SK-N-SH treated with all-trans-retinoic acid at 6 μM for 48 hours (cell line): ENCODE measurements around the gene USHBP1.

Experiments used
- ATAC-seq: fragments of 200-7000 bp; cut with Tn5 transposase; 3 replicates; pipeline ENCODE4 v1.9.1; 2020; ENCODE audit warnings: mild to moderate bottlenecking, moderate library complexity
- ARNTL ChIP-seq: fragments of 450-650 bp; formaldehyde crosslinking; IDR thresholded peaks from 2 replicates; pipeline ENCODE4 v1.5.0; 2020; ENCODE audit warnings: low read depth, mild to moderate bottlenecking, moderate library complexity, borderline replicate concordance
- BACH2 ChIP-seq: fragments of 250-450 bp; sonication (Bioruptor Pico); IDR thresholded peaks from 2 replicates; pipeline ENCODE4 v1.9.0; 2021; ENCODE audit warnings: mild to moderate bottlenecking, borderline replicate concordance
- CSDC2 ChIP-seq: fragments of 250-450 bp; sonication (Bioruptor Pico); IDR thresholded peaks from 2 replicates; pipeline ENCODE4 v1.5.0; 2020; ENCODE audit warnings: mild to moderate bottlenecking, moderate library complexity
- ESRRG ChIP-seq: fragments of 250-450 bp; sonication (Bioruptor Pico); IDR thresholded peaks from 2 replicates; pipeline ENCODE4 v1.6.1; 2021; ENCODE audit warnings: mild to moderate bottlenecking
- GLIS3 ChIP-seq: fragments of 250-450 bp; sonication (Bioruptor Pico); IDR thresholded peaks from 2 replicates; pipeline ENCODE4 v1.5.0; 2020; ENCODE audit warnings: mild to moderate bottlenecking, moderate library complexity
- ISL1 ChIP-seq: fragments of 250-450 bp; sonication (Bioruptor Pico); IDR thresholded peaks from 2 replicates; pipeline ENCODE4 v2.1.2; 2022; ENCODE audit warnings: mild to moderate bottlenecking, moderate library complexity
- OSR1 ChIP-seq: fragments of 250-450 bp; sonication (Bioruptor Pico); IDR thresholded peaks from 2 replicates; pipeline ENCODE4 v1.8.0; 2022; ENCODE audit warnings: moderate library complexity, mild to moderate bottlenecking, inconsistent platforms
- PATZ1 ChIP-seq: fragments of 250-450 bp; sonication (Bioruptor Pico); IDR thresholded peaks from 2 replicates; pipeline ENCODE4 v1.8.0; 2020; ENCODE audit warnings: mild to moderate bottlenecking, moderate library complexity, borderline replicate concordance
- POU6F1 ChIP-seq: fragments of 250-450 bp; sonication (Bioruptor Pico); IDR thresholded peaks from 2 replicates; pipeline ENCODE4 v1.8.0; 2021; ENCODE audit warnings: low read depth, mild to moderate bottlenecking, moderate library complexity, borderline replicate concordance
- PPARA ChIP-seq: fragments of 250-450 bp; sonication (Bioruptor Pico); IDR thresholded peaks from 2 replicates; pipeline ENCODE4 v1.5.0; 2020; ENCODE audit warnings: mild to moderate bottlenecking, borderline replicate concordance
- RARB ChIP-seq: fragments of 250-450 bp; sonication (Bioruptor Pico); IDR thresholded peaks from 2 replicates; pipeline ENCODE4 v1.8.0; 2021; ENCODE audit warnings: mild to moderate bottlenecking, moderate library complexity
- TSHZ2 ChIP-seq: fragments of 250-450 bp; sonication (Bioruptor Pico); IDR thresholded peaks from 2 replicates; pipeline ENCODE4 v1.5.0; 2020; ENCODE audit warnings: mild to moderate bottlenecking, moderate library complexity
- ZFP3 ChIP-seq: fragments of 250-450 bp; sonication (Bioruptor Pico); IDR thresholded peaks from 2 replicates; pipeline ENCODE4 v1.5.0; 2020; ENCODE audit warnings: mild to moderate bottlenecking, moderate library complexity
- ZFP30 ChIP-seq: fragments of 450-650 bp; formaldehyde crosslinking; IDR thresholded peaks from 2 replicates; pipeline ENCODE4 v1.5.0; 2022; ENCODE audit warnings: mild to moderate bottlenecking, moderate library complexity
- ZNF565 ChIP-seq: fragments of 450-650 bp; formaldehyde crosslinking; conservative IDR thresholded peaks from 2 replicates; pipeline ENCODE4 v1.5.0; 2020; ENCODE audit warnings: low read depth, mild to moderate bottlenecking, moderate library complexity
- ZNF70 ChIP-seq: fragments of 450-650 bp; formaldehyde crosslinking; IDR thresholded peaks from 2 replicates; pipeline ENCODE4 v1.5.0; 2020; ENCODE audit warnings: mild to moderate bottlenecking, moderate library complexity
- ZNF8 ChIP-seq: fragments of 450-650 bp; formaldehyde crosslinking; IDR thresholded peaks from 2 replicates; pipeline ENCODE4 v1.5.0; 2020; ENCODE audit warnings: mild to moderate bottlenecking, moderate library complexity

USHBP1 gene

GRCh38 chr19:17245535-17245984 is 19.0 kb downstream of the USHBP1 start, which contains the start of gene NR2F6:
NR2F6 (minus strand) TSS chr19:17245919; CDS start chr19:17245220, 699 bp downstream.
- TF ChIP-seq TSHZ2 (CRISPR knock-in tag) (no peak), ZFP30 (CRISPR knock-in tag) (no peak), GLIS3 (CRISPR knock-in tag) (no peak), ZFP3 (CRISPR knock-in tag) (no peak), ZNF70 (CRISPR knock-in tag) (no peak), ARNTL (CRISPR knock-in tag) (no peak), PPARA (CRISPR knock-in tag) (no peak), RARB (CRISPR knock-in tag) (no peak), BACH2 (CRISPR knock-in tag) (no peak), ESRRG (CRISPR knock-in tag) (no peak), ZNF565 (no peak), POU6F1 (CRISPR knock-in tag) (no peak), OSR1 (no peak)
- no peak for ATAC-seq

- no peak for TF ChIP-seq CSDC2 (CRISPR knock-in tag)
- no peak for TF ChIP-seq PATZ1 (CRISPR knock-in tag)
- no peak for TF ChIP-seq ZNF8 (CRISPR knock-in tag)
- TF ChIP-seq ZNF565 = no peak
- no peak for TF ChIP-seq BACH2 (CRISPR knock-in tag)
- no peak for TF ChIP-seq OSR1
- no peak for TF ChIP-seq ZFP30 (CRISPR knock-in tag)
- TF ChIP-seq ZNF70 (CRISPR knock-in tag) = no peak
- ATAC-seq = no peak
Measured at GRCh38 chr19:17244618-17245534, 19.7 kb downstream of the USHBP1 start.

GRCh38 chr19:17243830-17244617 is 20.5 kb downstream of the USHBP1 start:
- peak; percentile 66 for ATAC-seq
- TF ChIP-seq OSR1 = no peak
- TF ChIP-seq BACH2 (CRISPR knock-in tag) = no peak
- no peak for TF ChIP-seq ZNF70 (CRISPR knock-in tag)
- TF ChIP-seq ISL1 = no peak

- ATAC-seq = peak; percentile 10
- no peak for TF ChIP-seq OSR1
Measured at GRCh38 chr19:17243211-17243829, 21.2 kb downstream of the USHBP1 start.
